Embryonic facial prominence (tissue), 1 donor: Measurements from ENCODE around the gene CAPN9.
"Not testable (repeated sequence)": the region's sequence is repeated elsewhere in the genome, so short reads cannot be mapped to it uniquely, and the experiment has no call there.

Source experiments
- DNase-seq: peaks from one replicate; pipeline ENCODE4 v3.0.0-alpha.2; 2016; ENCODE audit errors: extremely low spot score

The CAPN9 gene

GRCh38 chr1:230823426-230823825 lies 76.2 kb downstream of the CAPN9 start:
- DNase-seq = peak; percentile 53

- DNase-seq = no peak
These were observed 76.8 kb downstream of the CAPN9 start for GRCh38 chr1:230823931-230824381.

DNA sequence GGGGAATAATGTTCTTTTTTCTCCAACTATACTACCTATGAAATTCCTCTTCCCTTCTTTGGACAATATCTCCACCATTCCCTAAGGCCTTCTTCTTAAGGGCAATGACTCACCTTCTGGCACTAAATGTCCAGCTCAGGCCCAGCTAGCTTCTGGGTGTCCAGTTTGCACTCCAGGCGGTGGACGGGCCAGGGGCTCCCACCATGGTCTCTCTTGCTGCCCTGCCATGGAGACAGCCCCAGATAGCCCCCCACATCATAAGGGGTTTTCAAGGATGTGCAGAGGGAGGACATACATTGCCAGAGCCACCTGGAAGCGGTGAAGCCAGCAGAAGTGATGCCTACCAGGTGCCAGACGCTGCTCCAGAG lies 77.3 kb downstream of the CAPN9 start:
- DNase-seq = no peak

DNA sequence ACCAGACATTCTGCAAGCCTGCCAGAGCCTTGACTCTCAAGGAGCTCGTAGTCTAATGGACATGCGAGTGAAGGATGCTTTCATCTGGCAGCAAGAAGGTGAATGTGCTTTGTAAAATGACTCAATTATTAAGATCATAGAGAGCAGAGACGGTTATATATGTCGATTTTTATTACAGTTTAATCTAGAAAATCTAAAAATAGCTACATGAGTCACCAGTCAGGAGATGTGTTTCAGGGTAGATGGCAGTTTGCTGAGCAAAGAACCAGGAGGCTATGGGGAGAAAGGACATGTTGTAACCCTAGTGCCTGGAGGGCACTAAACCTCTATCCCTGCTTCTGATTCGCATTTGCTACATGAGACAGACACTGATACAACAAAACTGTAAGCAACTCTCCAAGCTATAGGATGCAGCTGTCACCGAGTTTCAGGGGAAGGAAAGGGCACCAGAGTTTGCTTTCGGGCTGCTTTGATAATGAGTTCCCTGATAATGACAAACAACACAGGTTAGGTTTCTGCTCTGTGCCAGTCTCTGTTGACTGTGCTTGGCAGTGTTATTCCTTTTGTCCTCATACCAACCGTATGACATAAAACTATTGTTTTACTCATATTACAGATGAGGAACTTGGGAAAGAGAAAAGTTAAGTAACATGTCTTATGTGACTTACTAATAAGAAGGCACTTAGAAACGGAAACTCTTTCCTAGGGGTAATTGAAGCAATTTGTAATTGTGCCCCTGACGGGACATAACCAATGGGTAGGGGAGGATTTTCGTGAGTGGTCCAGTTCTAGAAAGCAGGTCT lies 77.9 kb downstream of the CAPN9 start:
- no peak for DNase-seq

GRCh38 chr1:230825761-230826160 lies 78.6 kb downstream of the CAPN9 start:
- no peak for DNase-seq

DNA sequence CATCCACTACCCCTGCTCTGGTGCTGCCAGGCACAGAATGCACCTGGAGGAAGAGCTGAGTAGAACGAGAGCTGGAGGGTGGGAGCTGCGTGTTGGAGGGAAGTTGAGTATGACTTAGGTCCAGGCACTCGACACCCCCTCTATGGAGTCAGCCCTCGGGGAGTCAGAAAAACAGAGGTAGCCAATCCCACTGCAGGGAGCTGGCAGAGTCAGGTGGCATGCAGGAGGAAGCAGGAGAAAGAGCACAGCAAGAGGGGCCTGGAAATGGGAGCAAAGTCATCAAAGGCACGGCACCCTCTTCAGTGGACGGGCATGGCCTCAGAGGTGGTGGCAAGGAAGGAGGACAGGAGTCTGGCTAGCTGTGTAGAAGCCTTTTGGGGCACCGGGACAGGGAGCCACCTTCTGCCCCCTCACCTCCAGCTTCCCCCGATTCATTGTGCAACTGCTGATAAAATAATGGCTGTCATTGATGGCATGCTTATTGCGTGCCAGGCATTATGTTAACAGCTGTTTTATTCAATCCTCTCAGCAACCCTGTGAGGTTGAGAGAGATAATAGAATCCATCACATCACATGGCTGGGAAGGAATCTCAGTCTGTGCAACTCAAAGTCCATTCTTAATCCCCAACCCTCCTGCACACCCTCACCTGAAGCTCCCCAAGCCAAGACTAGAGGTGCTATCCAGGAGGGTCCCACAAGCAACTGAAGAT lies 79.1 kb downstream of the CAPN9 start:
- no peak for DNase-seq

DNA sequence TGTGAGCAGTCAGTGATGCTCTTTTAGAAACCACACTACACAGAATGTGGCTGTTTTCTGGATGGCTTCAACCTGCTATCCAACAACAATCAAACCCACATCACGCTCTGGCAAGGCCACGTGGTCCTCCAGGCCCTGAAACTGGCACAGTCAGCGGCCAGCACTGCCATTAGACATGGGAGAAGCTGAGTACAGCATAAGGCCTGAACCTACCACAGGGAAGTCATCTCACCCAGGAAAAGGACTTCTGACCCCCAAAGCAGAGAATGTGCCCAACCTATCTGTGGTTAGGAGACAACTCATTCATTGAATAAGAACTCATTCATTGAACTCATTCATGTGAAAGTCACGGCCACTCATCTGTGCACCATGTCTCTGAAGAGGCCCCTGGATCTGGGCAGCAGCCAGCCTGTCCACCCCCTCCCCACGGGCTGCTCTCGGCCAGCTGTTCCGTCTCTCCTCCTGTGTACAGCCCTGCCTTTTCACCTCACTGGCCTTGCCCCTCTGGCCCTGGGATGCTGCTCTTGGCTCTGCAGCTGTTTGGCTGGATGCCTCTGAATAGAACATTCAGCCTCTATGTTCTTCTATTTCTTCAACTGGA lies 80.0 kb downstream of the CAPN9 start:
- no peak for DNase-seq

DNA sequence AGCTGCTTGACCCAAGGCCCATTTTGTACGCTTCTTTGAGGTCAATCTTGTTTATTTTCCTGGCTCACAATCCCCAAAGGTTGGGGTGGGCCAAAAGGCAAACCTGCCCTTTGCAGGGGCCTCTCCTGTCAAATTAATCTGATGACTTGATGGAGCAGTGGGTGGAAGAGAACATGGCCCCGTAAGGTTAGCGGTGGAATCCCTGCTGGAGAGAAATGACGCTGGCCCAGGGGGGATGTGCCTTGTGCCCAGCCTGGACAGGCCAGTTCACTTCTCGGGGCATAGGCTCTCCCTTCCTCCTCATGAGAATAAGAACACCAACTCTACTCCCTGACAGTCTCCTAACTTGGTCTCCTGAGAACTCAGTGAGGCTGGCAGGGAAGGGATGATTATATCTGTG lies 80.6 kb downstream of the CAPN9 start:
- no peak for DNase-seq

- DNase-seq = no peak
These were observed 81.2 kb downstream of the CAPN9 start for GRCh38 chr1:230828421-230828820.

DNA sequence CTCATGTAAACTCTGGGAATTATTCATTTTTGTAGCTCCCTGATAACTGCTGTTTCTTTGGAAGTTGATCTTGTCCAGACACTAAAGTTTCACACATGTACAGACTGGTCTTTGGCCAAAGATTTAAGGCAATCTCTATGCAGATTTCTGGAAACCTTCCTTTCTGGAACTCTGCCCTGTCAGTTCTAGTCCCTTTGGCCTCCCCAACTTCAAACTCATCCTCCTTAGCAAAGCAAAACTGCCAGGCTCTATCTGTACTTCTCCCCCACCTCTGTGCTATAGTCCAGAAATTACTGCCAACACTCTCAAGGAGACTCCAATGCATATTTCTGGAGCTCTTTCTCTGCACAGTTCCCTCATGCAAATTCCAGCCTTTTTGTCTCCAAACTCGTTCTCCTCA lies 84.6 kb downstream of the CAPN9 start:
- DNase-seq = no peak

DNA sequence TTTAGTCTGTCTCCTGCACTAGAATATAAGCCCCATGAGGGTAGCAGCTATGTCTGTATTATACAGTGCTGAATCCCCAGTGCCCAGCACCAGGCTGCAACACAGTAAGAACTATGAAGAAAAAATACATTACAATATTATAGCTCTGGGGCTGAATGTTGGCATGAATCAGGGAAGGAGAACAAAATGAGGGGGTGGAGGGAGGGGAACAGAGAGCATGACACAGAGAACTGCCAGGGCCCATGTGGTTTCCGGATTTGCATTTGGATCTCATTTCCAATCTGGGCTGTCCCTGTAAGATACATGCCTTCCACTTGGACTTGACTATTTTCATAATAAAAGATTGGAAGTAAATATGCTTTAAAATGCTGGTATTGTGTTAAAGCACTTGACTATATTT lies 85.3 kb downstream of the CAPN9 start:
- no peak for DNase-seq

GRCh38 chr1:230833511-230833910 lies 86.3 kb downstream of the CAPN9 start:
- no peak for DNase-seq

DNA sequence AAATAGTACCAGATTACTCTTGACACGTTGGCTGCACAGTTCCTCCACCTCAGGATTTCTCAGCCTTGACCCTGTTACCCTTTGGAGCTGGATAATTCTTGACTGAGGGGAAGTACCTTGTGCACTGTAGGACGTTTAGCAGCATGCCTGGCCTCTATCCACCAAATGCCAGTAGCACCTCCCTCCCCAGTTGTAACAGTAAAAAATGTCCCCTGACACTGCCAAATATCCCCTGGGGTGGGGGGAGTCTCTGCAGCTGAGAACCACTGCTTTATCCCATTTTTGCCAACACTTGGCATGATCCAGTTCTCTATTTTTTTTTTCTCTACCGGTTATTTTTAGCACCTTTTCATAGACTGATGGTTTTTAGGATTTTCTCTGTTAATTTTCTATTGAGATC lies 87.1 kb downstream of the CAPN9 start:
- no peak for DNase-seq

DNA sequence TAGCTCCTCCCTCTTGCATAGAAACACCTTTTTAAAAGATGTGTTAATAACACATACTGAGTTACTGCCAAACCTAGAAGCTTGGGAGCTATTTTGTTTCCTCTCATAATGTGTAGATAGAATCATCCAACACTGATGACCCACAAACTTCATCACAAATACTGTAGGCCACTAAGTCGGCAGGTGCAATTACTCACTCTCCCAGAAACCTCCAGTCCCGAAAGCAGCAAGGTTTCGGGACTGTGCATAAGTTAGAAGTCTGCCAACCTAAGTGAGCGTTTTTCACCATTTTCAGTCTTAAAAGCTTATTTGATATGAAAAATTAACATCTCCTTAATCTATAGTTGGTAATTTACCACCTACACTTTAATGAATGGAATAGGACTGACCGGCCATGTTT lies 89.2 kb downstream of the CAPN9 start:
- no peak for DNase-seq

DNA sequence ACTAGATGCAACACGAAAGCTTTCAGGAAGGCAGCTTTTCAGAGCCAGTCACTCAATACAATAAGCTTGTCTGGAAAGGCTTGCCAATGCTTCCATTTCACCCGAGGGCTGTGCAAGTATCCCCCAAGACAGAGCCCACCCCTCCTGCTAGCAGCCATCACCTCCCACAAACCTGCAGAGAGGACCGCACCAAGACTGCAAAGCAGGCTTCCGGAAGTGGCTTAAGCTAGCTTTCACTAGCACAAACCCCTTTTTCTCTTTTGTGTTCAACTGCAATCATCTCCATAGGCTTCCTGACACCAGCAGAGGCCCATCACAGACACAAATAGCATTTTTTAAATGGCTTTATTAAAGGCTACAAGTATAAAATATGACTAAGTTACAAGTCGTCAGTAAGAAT lies 89.6 kb downstream of the CAPN9 start:
- DNase-seq = no peak

DNA sequence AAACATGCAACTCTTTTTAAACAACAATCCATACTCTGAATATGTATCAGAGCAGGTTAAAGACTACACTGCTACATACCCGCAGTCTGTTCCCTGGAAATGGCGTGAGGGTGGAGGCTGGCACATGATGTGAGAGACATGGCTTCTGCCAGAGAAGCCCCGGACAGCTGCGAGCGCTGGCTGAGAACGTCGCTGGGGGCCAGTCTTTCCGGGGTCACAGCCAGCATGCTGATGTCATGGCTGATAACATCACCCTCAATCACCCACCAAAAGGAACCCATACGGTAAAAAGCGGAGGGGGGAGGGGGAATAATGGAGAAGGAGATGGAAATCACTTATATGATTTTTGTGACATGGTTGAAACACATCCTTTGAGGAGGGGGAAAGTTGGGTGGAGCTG lies 92.0 kb downstream of the CAPN9 start:
- no peak for DNase-seq

DNA sequence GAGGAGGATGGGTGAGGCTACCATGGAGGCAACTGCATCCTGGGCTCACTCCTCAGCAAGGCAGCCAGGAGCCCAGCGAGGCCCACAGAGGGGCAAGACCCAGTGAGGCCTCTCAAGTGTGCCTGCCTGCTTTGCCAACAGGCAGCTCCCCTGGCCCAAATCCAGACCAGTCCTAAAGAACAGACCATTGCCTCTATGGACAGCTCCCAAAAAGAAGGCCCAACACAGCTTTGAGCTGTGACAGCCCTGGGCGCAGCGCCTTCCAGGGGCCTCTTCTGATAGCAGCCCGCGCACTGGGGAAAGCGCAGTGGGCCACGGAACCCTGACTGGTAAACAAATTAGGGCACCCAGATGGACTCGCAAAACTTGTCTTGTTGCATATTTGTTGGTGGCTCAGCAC lies 95.6 kb downstream of the CAPN9 start:
- no peak for DNase-seq

- no peak for DNase-seq
These were observed 96.5 kb downstream of the CAPN9 start for GRCh38 chr1:230843503-230844309.

GRCh38 chr1:230844561-230844960 lies 97.4 kb downstream of the CAPN9 start:
- DNase-seq = no peak

DNA sequence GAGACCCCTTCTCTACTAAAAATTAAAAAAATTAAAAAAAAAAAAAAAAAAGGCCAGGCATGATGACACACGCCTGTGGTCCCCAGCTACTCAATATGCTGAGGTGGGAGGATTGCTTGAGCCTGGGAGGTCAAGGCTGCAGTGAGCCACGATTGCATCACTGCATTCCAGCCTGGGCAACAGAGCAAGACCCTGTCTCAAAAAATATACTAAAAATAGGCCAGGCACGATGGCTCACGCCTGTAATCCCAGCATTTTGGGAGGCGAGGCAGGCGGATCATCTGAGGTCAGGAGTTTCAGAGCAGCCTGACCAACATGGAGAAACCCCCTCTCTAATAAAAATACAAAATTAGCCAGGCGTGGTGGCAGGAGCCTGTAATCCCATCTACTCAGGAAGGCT lies 98.0 kb downstream of the CAPN9 start:
- DNase-seq = not testable (repeated sequence)

DNA sequence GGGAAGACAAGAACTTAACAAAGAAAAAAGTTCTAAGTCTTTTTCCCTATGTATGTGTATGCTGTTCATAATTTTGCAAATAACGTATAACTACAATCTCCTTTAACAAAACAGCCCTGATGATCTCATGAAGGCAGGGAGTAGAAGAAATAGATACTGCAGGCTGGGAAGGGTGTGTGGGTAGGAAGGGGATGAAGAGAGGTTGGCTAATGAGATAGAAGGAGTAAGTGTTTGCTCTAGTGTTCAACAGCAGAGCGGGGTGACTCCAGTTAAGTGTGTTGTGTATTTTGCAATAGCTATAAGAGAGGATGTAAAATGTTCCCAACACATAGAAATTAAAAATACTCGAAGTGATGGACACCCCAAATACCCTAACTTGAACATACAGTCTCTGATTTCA lies 101.0 kb downstream of the CAPN9 start:
- no peak for DNase-seq
